Peyer's patch (tissue), 4 donors: ENCODE measurements around the gene SOX10. TPM values are rescaled to one million over a fixed set of nuclear protein-coding genes. Genes with fewer than 3 reads are reported as not detected.

Experiments used
- DNase-seq, 3 donors: peaks; one replicate each; pipeline ENCODE4 v3.0.0-alpha.2; 2017 to 2019
- H3K27ac ChIP-seq, 4 donors: fragments of 200-600 bp; sonication (generic); one replicate each; pipeline ENCODE4 v1.5.1; 2016 to 2019
- H3K27me3 ChIP-seq, 2 donors: fragments of 200-600 bp; sonication (generic); one replicate each; pipeline ENCODE4 v1.5.1; 2019
- H3K36me3 ChIP-seq, 3 donors: fragments of 200-600 bp; sonication (generic); one replicate each; pipeline ENCODE4 v1.5.1; 2016 to 2019
- H3K4me1 ChIP-seq, 4 donors: fragments of 200-600 bp; sonication (generic); one replicate each; pipeline ENCODE4 v1.5.1; 2016 to 2019
- H3K4me3 ChIP-seq, 4 donors: fragments of 200-600 bp; sonication (generic); 1 replicate in 3 of 4; 2 replicates in 1 of 4; pipeline ENCODE4 v1.5.1; 2016 to 2019; ENCODE audit warnings: mild to moderate bottlenecking in 1 of 4
- H3K9me3 ChIP-seq, 4 donors: fragments of 200-600 bp; sonication (generic); one replicate each; pipeline ENCODE4 v1.5.1; 2016 to 2019; ENCODE audit warnings: mild to moderate bottlenecking in 1 of 4
- CTCF ChIP-seq, 6 experiments: fragments of 450-650 bp in 4 of 6; fragments of 200-600 bp in 2 of 6; sonication (generic) in 1 of 6; IDR thresholded peaks; one replicate each; pipeline ENCODE4 v1.5.1; 2017 to 2019; ENCODE audit warnings: antibody characterized with exemption in 6 of 6, mild to moderate bottlenecking in 3 of 6, moderate library complexity in 1 of 6
- POLR2A ChIP-seq, 2 donors: fragments of 450-650 bp; IDR thresholded peaks; one replicate each; pipeline ENCODE4 v1.5.1; 2017; ENCODE audit warnings: antibody characterized with exemption in 2 of 2, mild to moderate bottlenecking in 2 of 2, moderate library complexity in 2 of 2
- total RNA-seq, 4 donors: library from RNA; depleted of rRNA; stranded (reverse); fragments of >200 nt; gene quantifications; one replicate each; pipeline ENCODE4 v1.1.0, GENCODE V29; 2016

SOX10 gene
- total RNA-seq, 4 donors from 2014 or later, result 0.35 to 1.1 (median 0.66) TPM; not detected in 1

GRCh38 chr22:37967637-37968451 lies 16.5 kb downstream of the SOX10 start:
- Histone ChIP-seq H3K4me1 (no peaks in the 10 kb centered on the region), H3K36me3 (peaks cover 0 to 40% (median 0%) of the 10 kb centered on the region in 3 donors), H3K27me3 (no peaks in the 10 kb centered on the region), H3K27ac (no peak overlapping the region), H3K4me3 (no peak overlapping the region), H3K9me3 (no peaks in the 10 kb centered on the region)
- DNase-seq, result no peak
- TF ChIP-seq POLR2A (IDR thresholded peaks at IDR 0.05) (no peak), CTCF (IDR thresholded peaks at IDR 0.05) (no peak)

GRCh38 chr22:37967147-37967546 lies 17.2 kb downstream of the SOX10 start:
- Histone ChIP-seq H3K36me3 (peaks cover 0 to 46% (median 0%) of the 10 kb centered on the region in 3 donors), H3K4me3 (no peak overlapping the region), H3K27ac (no peak overlapping the region), H3K4me1 (no peaks in the 10 kb centered on the region), H3K9me3 (no peaks in the 10 kb centered on the region), H3K27me3 (no peaks in the 10 kb centered on the region)
- no peak for DNase-seq
- TF ChIP-seq CTCF (IDR thresholded peaks at IDR 0.05) (no peak), POLR2A (IDR thresholded peaks at IDR 0.05) (no peak)

- H3K36me3 ChIP-seq, result peaks cover 0 to 56% (median 0%) of the 10 kb centered on the region in 3 donors
- TF ChIP-seq POLR2A (IDR thresholded peaks at IDR 0.05), result no peak
- no peak for TF ChIP-seq CTCF (IDR thresholded peaks at IDR 0.05)
Measured at GRCh38 chr22:37965940-37966664, 18.3 kb downstream of the SOX10 start.

GRCh38 chr22:37961062-37961461 lies 23.3 kb downstream of the SOX10 start:
- TF ChIP-seq POLR2A (IDR thresholded peaks at IDR 0.05) (no peak), CTCF (IDR thresholded peaks at IDR 0.05) (no peak)
- DNase-seq, result no peak
- Histone ChIP-seq H3K4me1 (no peaks in the 10 kb centered on the region), H3K27me3 (no peaks in the 10 kb centered on the region), H3K4me3 (no peak overlapping the region), H3K36me3 (peaks cover 0 to 71% (median 0%) of the 10 kb centered on the region in 3 donors), H3K27ac (no peak overlapping the region), H3K9me3 (no peaks in the 10 kb centered on the region)

More at GRCh38 chr22:37965940-37966664, 18.3 kb downstream of the SOX10 start:
- H3K4me3 ChIP-seq, result no peak overlapping the region
- DNase-seq, result no peak
- no peaks in the 10 kb centered on the region for H3K27me3 ChIP-seq
- H3K9me3 ChIP-seq, result no peaks in the 10 kb centered on the region
- no peaks in the 10 kb centered on the region for H3K4me1 ChIP-seq
- no peak overlapping the region for H3K27ac ChIP-seq

GRCh38 chr22:37959231-37959825 lies 25.0 kb downstream of the SOX10 start:
- peaks cover 0 to 69% (median 0%) of the 10 kb centered on the region in 3 donors for H3K36me3 ChIP-seq
- TF ChIP-seq CTCF (IDR thresholded peaks at IDR 0.05), result no peak
- H3K4me1 ChIP-seq, result peaks cover 0 to 10% (median 4%) of the 10 kb centered on the region in 4 donors

More at GRCh38 chr22:37959231-37959825, 25.0 kb downstream of the SOX10 start:
- Histone ChIP-seq H3K27ac (no peak overlapping the region), H3K4me3 (no peak overlapping the region), H3K9me3 (no peaks in the 10 kb centered on the region), H3K27me3 (no peaks in the 10 kb centered on the region)
- DNase-seq, result no peak
